CD8-positive, alpha-beta memory T cell (primary cell): ENCODE data around the gene SCFD2. TPM values are rescaled to one million over a fixed set of nuclear protein-coding genes. Genes with fewer than 3 reads are reported as not detected.
A peak's percentile ranks its signal among the peaks of the same experiment; 100 is the strongest.

ENCODE experiments used
- CTCF ChIA-PET: fragments of 350-600 bp; sonication (Branson Sonifier 250); formaldehyde crosslinking; loops from one replicate; lab custom pipeline; 2021; ENCODE audit warnings: antibody characterized with exemption; lab: Charles Lee
- POLR2A ChIA-PET: fragments of 350-600 bp; sonication (Branson Sonifier 250); formaldehyde crosslinking; loops from one replicate; lab custom pipeline; 2021; ENCODE audit warnings: antibody characterized with exemption; lab: Charles Lee
- DNase-seq, 5 donors: peaks; one replicate each; pipeline versions ENCODE4 v3.0.0 to v3.0.0-alpha.2; 2020 to 2022; ENCODE audit warnings: mixed read lengths in 1 of 5
- H3K27ac ChIP-seq: one replicate; pipeline ENCODE4 v1.7.0; 2013; ENCODE audit warnings: low read depth, mild to moderate bottlenecking, low read length, moderate library complexity
- H3K27me3 ChIP-seq: 2 replicates; pipeline ENCODE4 v1.7.0; 2013; ENCODE audit warnings: low read length, mild to moderate bottlenecking; ENCODE audit not compliant: insufficient read depth, poor library complexity, severe bottlenecking
- H3K36me3 ChIP-seq: 2 replicates; pipeline ENCODE4 v1.7.0; 2013; ENCODE audit warnings: mild to moderate bottlenecking, low read length, moderate library complexity; ENCODE audit not compliant: insufficient read depth
- H3K4me1 ChIP-seq: 2 replicates; pipeline ENCODE4 v1.7.0; 2013; ENCODE audit warnings: mild to moderate bottlenecking, low read length, moderate library complexity; ENCODE audit not compliant: insufficient read depth
- H3K4me3 ChIP-seq: 2 replicates; pipeline ENCODE4 v1.7.0; 2013; ENCODE audit warnings: mild to moderate bottlenecking, low read length
- H3K9me3 ChIP-seq: 2 replicates; pipeline ENCODE4 v1.7.0; 2013; ENCODE audit warnings: mild to moderate bottlenecking, low read length
- H3K27ac Mint-ChIP-seq, 8 donors: one replicate each; pipeline ENCODE4 v1.8.0; 2020 to 2021; ENCODE audit warnings: mixed read lengths in 8 of 8, mild to moderate bottlenecking in 6 of 8, inconsistent platforms in 3 of 8, moderate library complexity in 3 of 8
- H3K27me3 Mint-ChIP-seq, 2 donors: one replicate each; pipeline ENCODE4 v1.8.0; 2020 to 2021; ENCODE audit warnings: mixed read lengths in 2 of 2, mild to moderate bottlenecking in 1 of 2, moderate library complexity in 1 of 2
- H3K36me3 Mint-ChIP-seq, 3 donors: one replicate each; pipeline ENCODE4 v1.8.0; 2020 to 2021; ENCODE audit warnings: mixed read lengths in 3 of 3, inconsistent platforms in 1 of 3, mild to moderate bottlenecking in 1 of 3
- H3K4me1 Mint-ChIP-seq, 3 donors: one replicate each; pipeline ENCODE4 v1.8.0; 2020 to 2021; ENCODE audit warnings: mixed read lengths in 3 of 3, inconsistent platforms in 1 of 3, mild to moderate bottlenecking in 1 of 3
- H3K4me3 Mint-ChIP-seq, 7 donors: one replicate each; pipeline ENCODE4 v1.8.0; 2020 to 2021; ENCODE audit warnings: mixed read lengths in 7 of 7, mild to moderate bottlenecking in 6 of 7, moderate library complexity in 4 of 7, inconsistent platforms in 2 of 7
- H3K9me3 Mint-ChIP-seq, 5 donors: one replicate each; pipeline ENCODE4 v1.8.0; 2020 to 2022; ENCODE audit warnings: mixed read lengths in 5 of 5, mild to moderate bottlenecking in 3 of 5, moderate library complexity in 2 of 5, inconsistent platforms in 1 of 5
- polyA plus RNA-seq: library from polyadenylated mRNA; unstranded; fragments of 300-500 nt; fragmentation: Illumina TruSeq; gene quantifications from one replicate; pipeline ENCODE4 v1.2.3, GENCODE V29; 2021
- total RNA-seq, 2 experiments: library from RNA; stranded (reverse); gene quantifications; one replicate each; pipeline ENCODE4 v1.2.3, GENCODE V29; 2021

The SCFD2 gene
- total and polyA plus RNA-seq, 3 experiments from 2014 or later, result 18.1 to 29.1 (median 25.7) TPM

DNA sequence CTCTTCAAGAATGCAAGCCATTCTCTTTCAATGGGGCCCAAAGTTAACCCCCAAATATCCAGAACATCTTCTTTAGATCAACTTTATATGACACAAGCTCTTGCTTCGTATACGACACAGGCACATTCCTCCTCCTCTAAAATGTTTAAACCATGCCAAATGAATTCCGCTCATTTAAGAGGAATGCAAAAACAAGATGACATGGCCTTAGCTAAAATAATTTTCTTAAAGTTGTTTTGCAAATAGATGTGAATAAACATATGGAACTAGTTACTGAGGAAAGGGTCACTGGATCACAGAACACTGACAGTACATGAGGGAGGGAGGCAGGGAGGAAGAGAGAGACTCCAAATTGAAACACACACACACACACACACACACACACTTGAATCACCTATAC, 406.3 kb downstream of the SCFD2 start:
- H3K27ac ChIP-seq, result no peak overlapping the region
- Mint-ChIP-seq H3K27me3 (no peaks in the 10 kb centered on the region), H3K27ac (no peak overlapping the region), H3K36me3 (peaks cover 0 to 5% (median 0%) of the 10 kb centered on the region in 3 donors), H3K4me1 (no peaks in the 10 kb centered on the region), H3K9me3 (peaks cover 0 to 2% (median 0%) of the 10 kb centered on the region in 5 donors), H3K4me3 (no peak overlapping the region)
- no peaks in the 10 kb centered on the region for H3K27me3 ChIP-seq
- CTCF ChIA-PET, result no interaction called here
- H3K4me3 ChIP-seq, result no peak overlapping the region
- no peak for DNase-seq
- POLR2A ChIA-PET, result no interaction called here
- no peaks in the 10 kb centered on the region for H3K9me3 ChIP-seq
- no peaks in the 10 kb centered on the region for H3K36me3 ChIP-seq
- H3K4me1 ChIP-seq, result no peaks in the 10 kb centered on the region

DNA sequence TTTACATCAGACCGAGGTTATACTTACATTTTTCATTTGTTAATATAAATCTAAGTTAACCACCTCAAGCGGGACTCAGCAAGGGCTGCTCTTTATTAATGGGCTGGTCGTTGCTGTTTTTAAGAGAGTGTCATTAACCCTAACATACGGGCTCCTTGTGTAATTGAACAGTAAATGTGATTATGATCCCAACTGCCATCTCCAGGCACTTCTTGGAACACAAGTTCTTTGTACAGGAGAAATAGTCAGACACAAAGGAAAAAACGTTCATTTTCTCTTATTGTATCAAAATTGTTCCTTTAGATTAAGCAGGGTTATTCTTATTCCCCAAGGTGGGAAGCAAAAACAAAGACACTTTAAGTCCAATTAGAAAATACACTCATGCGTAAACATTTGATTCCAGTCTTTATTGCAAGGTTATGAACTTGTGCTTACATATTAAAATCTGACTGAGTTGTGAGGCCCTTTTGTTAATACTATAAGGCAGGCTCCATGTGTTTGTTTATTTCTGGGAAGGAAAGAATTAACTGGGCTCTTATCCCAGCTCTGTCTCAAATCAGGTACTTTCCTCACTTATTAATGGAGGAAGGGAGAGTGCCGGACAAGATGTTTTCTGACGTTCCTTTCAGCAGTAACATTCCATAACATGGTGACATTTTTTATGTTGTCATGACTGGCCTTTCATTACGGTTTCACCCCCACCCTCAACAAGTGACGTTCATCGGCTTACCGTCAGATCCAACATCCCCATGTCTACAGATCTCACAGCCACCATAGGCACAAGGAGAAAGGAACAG, 407.8 kb downstream of the SCFD2 start:
- no peaks in the 10 kb centered on the region for H3K36me3 ChIP-seq
- H3K9me3 ChIP-seq, result no peaks in the 10 kb centered on the region
- Mint-ChIP-seq H3K27ac (no peak overlapping the region), H3K9me3 (peaks cover 0 to 2% (median 0%) of the 10 kb centered on the region in 5 donors), H3K4me1 (no peaks in the 10 kb centered on the region), H3K4me3 (peak overlapping the region in 1 of 7 donors; percentile 49), H3K27me3 (no peaks in the 10 kb centered on the region), H3K36me3 (peaks cover 0 to 5% (median under 1%) of the 10 kb centered on the region in 3 donors)
- DNase-seq, result no peak
- no peak overlapping the region for H3K27ac ChIP-seq
- no peaks in the 10 kb centered on the region for H3K4me1 ChIP-seq
- ChIA-PET CTCF (no interaction called here), POLR2A (no interaction called here)
- no peak overlapping the region for H3K4me3 ChIP-seq
- H3K27me3 ChIP-seq, result no peaks in the 10 kb centered on the region

DNA sequence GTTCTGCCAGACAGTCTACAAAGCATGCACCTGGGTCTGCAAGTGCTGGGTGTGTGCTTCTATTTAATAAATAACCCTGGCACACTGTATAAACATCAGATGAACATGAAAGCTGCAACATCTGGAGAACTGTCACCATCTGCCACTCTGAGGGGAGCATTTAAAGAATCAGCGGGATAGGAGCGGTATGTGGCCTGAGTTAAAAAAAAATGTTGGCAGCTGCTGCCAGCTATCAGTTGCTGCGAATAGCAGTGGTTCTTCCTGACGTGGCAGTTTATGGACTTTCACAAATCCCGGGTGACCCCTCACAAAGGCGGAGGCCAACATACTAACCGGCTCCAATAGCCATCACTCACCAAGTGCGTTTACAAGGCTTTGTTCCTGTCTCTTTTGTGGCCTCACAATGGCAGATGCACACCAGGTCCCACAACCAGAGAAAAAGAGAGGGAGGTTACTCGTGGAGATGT, 408.6 kb downstream of the SCFD2 start:
- Histone ChIP-seq H3K4me1 (no peaks in the 10 kb centered on the region), H3K27me3 (no peaks in the 10 kb centered on the region), H3K36me3 (no peaks in the 10 kb centered on the region), H3K27ac (no peak overlapping the region), H3K4me3 (no peak overlapping the region), H3K9me3 (no peaks in the 10 kb centered on the region)
- CTCF ChIA-PET, result no interaction called here
- POLR2A ChIA-PET, result no interaction called here
- no peak for DNase-seq
- H3K36me3 Mint-ChIP-seq, result peaks cover 0 to 5% (median 5%) of the 10 kb centered on the region in 3 donors
- no peak overlapping the region for H3K4me3 Mint-ChIP-seq
- H3K27me3 Mint-ChIP-seq, result no peaks in the 10 kb centered on the region
- no peak overlapping the region for H3K27ac Mint-ChIP-seq
- peaks cover 0 to 2% (median 0%) of the 10 kb centered on the region in 5 donors for H3K9me3 Mint-ChIP-seq
- H3K4me1 Mint-ChIP-seq, result no peaks in the 10 kb centered on the region

DNA sequence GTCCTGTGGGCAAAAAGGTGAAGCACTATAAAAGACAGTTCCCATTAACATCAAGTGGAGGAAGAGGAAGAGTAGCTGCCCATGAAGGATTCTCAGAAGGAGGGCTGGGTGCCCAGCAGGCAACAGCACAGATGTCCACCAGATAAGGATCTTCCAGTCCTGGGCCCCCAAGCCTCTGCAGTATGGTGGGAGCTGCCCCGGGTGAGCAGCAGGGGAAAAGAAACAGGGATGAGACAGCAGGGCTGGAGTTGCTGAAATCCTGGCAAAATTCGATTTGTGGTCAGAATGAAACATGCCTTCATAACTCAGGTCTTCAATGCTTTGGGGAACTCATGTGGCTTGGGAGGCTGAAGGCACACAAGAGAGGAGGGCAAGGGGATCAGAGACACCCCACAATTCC, 409.2 kb downstream of the SCFD2 start:
- Histone ChIP-seq H3K9me3 (no peaks in the 10 kb centered on the region), H3K27me3 (no peaks in the 10 kb centered on the region), H3K4me1 (no peaks in the 10 kb centered on the region), H3K4me3 (no peak overlapping the region), H3K27ac (no peak overlapping the region), H3K36me3 (no peaks in the 10 kb centered on the region)
- ChIA-PET POLR2A (no interaction called here), CTCF (no interaction called here)
- H3K4me1 Mint-ChIP-seq, result no peaks in the 10 kb centered on the region
- H3K27me3 Mint-ChIP-seq, result no peaks in the 10 kb centered on the region
- DNase-seq, result no peak
- peak overlapping the region in 1 of 8 donors; percentile 59 for H3K27ac Mint-ChIP-seq
- H3K4me3 Mint-ChIP-seq, result no peak overlapping the region
- peaks cover 0 to 7% (median 5%) of the 10 kb centered on the region in 3 donors for H3K36me3 Mint-ChIP-seq
- peaks cover 0 to 2% (median 0%) of the 10 kb centered on the region in 5 donors for H3K9me3 Mint-ChIP-seq

DNA sequence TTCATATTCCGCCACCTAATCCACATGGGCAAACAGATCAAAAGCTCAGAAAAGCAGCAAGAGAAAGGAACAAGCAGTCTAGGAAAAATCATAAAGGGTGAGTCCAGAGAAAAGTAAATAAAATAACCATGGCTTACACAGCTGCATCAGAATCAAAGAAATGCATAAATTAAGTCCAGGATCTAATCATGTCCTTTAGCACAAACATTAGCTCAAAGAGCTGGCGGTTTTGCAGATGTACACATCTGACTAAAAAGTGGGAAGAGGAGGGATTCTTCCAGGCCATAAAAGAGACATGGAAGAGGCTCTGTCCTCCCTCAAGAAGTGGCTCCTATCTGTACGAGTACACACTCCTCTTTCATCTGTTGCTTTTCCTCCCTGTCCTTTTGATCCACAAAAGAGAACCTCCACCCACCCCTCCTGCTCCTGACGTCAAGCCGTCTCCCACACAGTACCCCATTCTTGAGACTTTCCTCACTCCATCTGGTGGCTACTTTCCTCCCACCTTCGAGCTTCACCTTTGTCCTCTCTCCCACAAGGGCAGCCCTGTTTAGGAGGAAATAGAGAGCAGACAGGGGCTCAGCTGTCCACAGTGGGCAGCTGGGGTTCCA, 411.2 kb downstream of the SCFD2 start:
- H3K9me3 ChIP-seq, result no peaks in the 10 kb centered on the region
- POLR2A ChIA-PET, result no interaction called here
- CTCF ChIA-PET, result no interaction called here
- no peak for DNase-seq
- no peak overlapping the region for H3K27ac ChIP-seq
- Mint-ChIP-seq H3K4me1 (no peaks in the 10 kb centered on the region), H3K27me3 (no peaks in the 10 kb centered on the region), H3K4me3 (no peak overlapping the region), H3K36me3 (peaks cover 4 to 14% (median 13%) of the 10 kb centered on the region in 3 donors), H3K27ac (peak overlapping the region in 1 of 8 donors; percentile 25), H3K9me3 (no peaks in the 10 kb centered on the region)
- no peaks in the 10 kb centered on the region for H3K4me1 ChIP-seq
- no peaks in the 10 kb centered on the region for H3K36me3 ChIP-seq
- no peaks in the 10 kb centered on the region for H3K27me3 ChIP-seq
- H3K4me3 ChIP-seq, result no peak overlapping the region

DNA sequence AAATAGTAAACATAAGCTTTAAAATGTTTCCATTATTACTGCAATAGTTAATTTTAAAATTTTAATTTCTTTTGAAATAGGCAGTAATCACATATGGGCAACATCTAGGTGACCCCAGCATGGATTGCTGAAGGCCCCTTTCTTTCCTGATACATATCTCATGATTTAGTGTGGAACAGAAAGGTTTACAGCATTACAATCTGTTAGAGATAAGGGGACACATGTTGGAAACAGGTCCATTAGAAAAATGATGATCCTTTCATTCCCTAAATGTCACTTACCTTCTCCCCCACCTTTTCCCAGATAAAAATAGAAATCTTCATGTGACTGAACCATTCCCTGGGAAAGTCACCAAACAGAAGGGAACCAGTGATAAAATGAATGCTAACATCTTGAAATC, 413.3 kb downstream of the SCFD2 start:
- Histone ChIP-seq H3K27me3 (no peaks in the 10 kb centered on the region), H3K4me1 (no peaks in the 10 kb centered on the region), H3K9me3 (no peaks in the 10 kb centered on the region), H3K36me3 (no peaks in the 10 kb centered on the region), H3K4me3 (no peak overlapping the region), H3K27ac (no peak overlapping the region)
- H3K27me3 Mint-ChIP-seq, result no peaks in the 10 kb centered on the region
- DNase-seq, result no peak
- peaks cover 4 to 14% (median 13%) of the 10 kb centered on the region in 3 donors for H3K36me3 Mint-ChIP-seq
- H3K4me1 Mint-ChIP-seq, result no peaks in the 10 kb centered on the region
- no peaks in the 10 kb centered on the region for H3K9me3 Mint-ChIP-seq
- ChIA-PET CTCF (no interaction called here), POLR2A (no interaction called here)
- H3K4me3 Mint-ChIP-seq, result no peak overlapping the region
- H3K27ac Mint-ChIP-seq, result no peak overlapping the region

DNA sequence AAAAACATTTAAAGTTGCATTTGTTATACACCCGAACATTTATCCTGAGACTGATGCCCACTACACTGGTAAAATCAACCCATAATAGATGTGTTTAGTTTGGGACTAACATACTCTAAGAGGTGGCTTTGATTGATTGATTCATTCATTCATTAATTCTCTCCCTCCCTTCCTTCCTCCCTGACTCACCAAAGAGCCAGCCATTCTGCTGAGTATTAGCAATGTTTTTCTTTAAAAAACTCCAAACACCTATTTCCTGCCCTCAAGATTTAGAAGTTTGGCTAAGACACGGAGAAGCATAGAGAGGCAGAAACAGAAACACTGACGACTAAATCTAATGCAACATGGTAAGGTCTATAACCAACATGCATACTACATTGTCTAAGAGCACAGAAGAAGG, 414.8 kb downstream of the SCFD2 start:
- no peak for DNase-seq
- CTCF ChIA-PET, result no interaction called here
- H3K36me3 Mint-ChIP-seq, result peaks cover 4 to 13% (median 13%) of the 10 kb centered on the region in 3 donors
- no peak overlapping the region for H3K4me3 Mint-ChIP-seq
- no peaks in the 10 kb centered on the region for H3K27me3 Mint-ChIP-seq
- H3K27me3 ChIP-seq, result no peaks in the 10 kb centered on the region
- no peak overlapping the region for H3K27ac Mint-ChIP-seq
- H3K36me3 ChIP-seq, result no peaks in the 10 kb centered on the region
- no peaks in the 10 kb centered on the region for H3K4me1 Mint-ChIP-seq
- H3K27ac ChIP-seq, result no peak overlapping the region
- H3K4me1 ChIP-seq, result no peaks in the 10 kb centered on the region
- no peaks in the 10 kb centered on the region for H3K9me3 Mint-ChIP-seq
- no peaks in the 10 kb centered on the region for H3K9me3 ChIP-seq
- POLR2A ChIA-PET, result no interaction called here
- H3K4me3 ChIP-seq, result no peak overlapping the region

DNA sequence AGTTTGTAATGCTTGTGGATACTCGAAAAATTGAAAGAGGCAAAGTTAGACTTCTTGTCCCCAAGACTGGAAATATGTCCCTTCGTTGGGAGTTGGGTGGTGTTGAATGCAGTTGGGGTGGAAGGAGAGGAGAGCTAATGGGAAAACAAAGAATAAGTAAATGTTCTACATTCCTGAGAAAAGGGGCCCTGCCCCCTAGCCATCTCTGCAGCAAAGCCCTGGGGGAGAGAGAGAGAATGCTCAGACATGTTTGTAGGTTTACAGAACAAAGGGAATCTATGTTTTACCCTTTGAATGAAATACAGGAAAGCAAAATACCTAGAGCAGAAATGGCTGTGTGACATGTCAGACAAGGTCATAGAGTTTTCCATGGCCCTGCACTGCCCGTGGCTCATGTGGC, 415.6 kb downstream of the SCFD2 start:
- ChIA-PET CTCF (no interaction called here), POLR2A (no interaction called here)
- no peaks in the 10 kb centered on the region for H3K27me3 ChIP-seq
- DNase-seq, result no peak
- Mint-ChIP-seq H3K4me3 (no peak overlapping the region), H3K9me3 (no peaks in the 10 kb centered on the region), H3K36me3 (peaks cover 4 to 13% (median 13%) of the 10 kb centered on the region in 3 donors), H3K4me1 (no peaks in the 10 kb centered on the region), H3K27ac (no peak overlapping the region), H3K27me3 (no peaks in the 10 kb centered on the region)
- H3K27ac ChIP-seq, result no peak overlapping the region
- H3K4me3 ChIP-seq, result no peak overlapping the region
- no peaks in the 10 kb centered on the region for H3K9me3 ChIP-seq
- no peaks in the 10 kb centered on the region for H3K4me1 ChIP-seq
- no peaks in the 10 kb centered on the region for H3K36me3 ChIP-seq
